T-helper 9 cell (primary cell): ENCODE measurements around the gene ZBTB26.
A peak's percentile ranks its signal among the peaks of the same experiment; 100 is the strongest.

Experiments used
- DNase-seq: peaks from one replicate; pipeline ENCODE4 v3.0.0-alpha.2; 2020
- total RNA-seq, 2 donors: gene quantifications; one replicate each; lab custom pipeline; 2026; lab: John Stamatoyannopoulos, UW

The ZBTB26 gene, protein sequence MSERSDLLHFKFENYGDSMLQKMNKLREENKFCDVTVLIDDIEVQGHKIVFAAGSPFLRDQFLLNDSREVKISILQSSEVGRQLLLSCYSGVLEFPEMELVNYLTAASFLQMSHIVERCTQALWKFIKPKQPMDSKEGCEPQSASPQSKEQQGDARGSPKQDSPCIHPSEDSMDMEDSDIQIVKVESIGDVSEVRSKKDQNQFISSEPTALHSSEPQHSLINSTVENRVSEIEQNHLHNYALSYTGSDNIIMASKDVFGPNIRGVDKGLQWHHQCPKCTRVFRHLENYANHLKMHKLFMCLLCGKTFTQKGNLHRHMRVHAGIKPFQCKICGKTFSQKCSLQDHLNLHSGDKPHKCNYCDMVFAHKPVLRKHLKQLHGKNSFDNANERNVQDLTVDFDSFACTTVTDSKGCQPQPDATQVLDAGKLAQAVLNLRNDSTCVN
- total RNA-seq = 9.4 to 12.5 reads per million in 2 donors

DNA sequence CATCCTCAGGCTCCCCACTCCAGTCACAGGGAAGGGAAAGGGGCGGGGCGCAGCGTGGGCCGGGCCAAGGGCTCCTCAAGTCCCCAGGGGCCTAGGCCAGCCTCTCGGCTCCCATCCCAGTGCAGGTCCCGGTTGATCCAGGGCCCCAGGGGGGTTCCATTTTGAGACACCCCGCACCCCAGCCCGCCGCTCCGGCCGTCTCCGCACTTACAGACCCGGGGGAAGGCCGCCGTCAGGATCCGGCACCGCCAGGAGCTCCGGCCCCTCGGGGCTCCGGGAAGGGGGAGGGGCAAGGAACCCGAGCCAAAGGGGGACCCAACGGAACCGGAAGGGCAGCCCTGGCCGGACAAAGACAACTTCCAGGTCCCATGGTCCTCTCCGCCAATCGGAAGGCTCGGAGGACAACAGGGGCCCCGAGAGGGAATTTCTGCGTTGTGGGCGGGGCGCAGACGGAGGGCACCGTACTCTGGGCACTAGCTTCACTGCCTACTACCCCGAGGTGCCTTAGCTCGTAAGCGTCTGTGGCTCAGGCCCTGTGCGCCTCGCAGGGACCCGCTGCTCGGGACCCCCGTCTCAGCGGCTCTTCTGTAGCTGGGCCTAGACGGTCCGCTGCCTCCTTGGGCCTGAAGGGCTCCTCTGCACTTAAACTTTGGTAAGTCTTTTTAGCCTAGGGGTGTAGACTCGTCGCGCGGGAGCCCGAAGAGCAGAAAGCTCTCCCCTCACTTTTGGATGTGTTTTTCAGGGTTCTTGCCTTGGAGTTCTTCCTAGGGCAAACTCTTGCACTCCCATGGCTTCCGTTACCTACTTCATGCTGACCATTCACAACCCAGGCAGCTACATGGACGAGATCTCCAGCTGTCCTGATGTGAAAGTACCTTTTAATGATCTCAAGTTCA is at the start of gene ZBTB26:
ZBTB26 (minus strand) TSS at position 287 of the 896 bp plus-strand sequence. CDS start 11,578 bp downstream, outside the sequence.
- DNase-seq = peak; percentile 82

DNA sequence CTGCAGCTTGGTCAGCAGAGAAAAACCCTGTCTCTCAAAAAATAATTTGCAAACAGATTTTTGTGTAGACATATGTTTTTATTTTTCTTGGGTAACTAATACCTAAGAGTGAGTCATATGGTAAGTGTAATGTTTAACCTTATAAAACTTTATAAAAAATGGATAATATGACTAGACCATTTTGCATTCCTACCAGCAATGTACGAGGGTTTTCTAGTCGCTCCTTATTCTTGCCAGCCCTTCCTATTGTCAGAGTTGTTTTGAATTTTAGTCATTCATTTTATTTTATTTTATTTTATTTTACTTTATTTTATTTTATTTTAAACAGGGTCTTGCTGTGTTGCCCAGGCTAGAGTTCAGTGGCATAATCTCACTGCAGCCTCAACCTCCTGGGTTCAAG is 47.3 kb upstream of the ZBTB26 start:
- no peak for DNase-seq

- DNase-seq = no peak
Observed at GRCh38 chr9:122975196-122975595, 43.9 kb upstream of the ZBTB26 start.

GRCh38 chr9:122961139-122961538 is 29.8 kb upstream of the ZBTB26 start:
- no peak for DNase-seq

DNA sequence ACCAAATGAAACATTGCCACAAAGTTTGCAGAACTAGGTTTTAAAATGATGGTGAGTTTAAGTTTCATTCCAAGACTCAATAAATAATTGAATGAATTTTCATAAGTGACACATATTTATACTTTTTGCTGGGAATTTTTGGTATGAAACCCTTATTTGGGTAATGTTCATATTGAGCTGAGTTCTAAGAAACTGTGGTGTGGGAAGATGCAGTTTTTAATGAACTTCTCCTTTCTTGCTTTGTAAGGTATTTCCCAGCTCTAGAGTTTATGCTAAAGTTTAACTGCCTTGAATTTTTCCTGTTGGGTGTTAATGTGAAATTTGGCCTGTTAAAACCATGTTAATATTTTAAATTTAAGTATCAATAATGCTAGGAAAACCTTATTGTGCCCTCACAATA is 24.6 kb upstream of the ZBTB26 start:
- DNase-seq = no peak

- DNase-seq = no peak
Observed at GRCh38 chr9:122954253-122954691, 23.0 kb upstream of the ZBTB26 start.

- DNase-seq = no peak
Observed at GRCh38 chr9:122951056-122951455, 19.7 kb upstream of the ZBTB26 start.

GRCh38 chr9:122950263-122950662 is 19.0 kb upstream of the ZBTB26 start:
- DNase-seq = no peak

DNA sequence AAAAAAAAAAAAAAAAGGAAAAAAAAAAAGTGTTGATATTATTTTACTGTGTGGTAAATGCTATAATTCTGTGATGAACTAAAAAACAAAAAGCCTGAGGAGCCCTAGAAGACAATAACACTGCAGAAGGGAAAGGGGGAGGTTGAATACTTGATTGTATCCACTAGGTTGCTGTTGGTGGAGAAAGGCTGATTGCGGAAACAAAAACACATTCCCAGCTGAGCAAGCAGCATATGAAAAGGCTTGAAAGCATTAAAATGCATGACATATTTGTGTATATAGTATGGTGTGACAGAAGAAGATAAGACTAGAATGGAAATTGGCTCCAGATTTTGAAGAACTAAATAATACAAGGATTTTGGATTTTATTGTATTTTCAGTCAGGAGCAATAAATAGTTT is 18.4 kb upstream of the ZBTB26 start:
- no peak for DNase-seq

GRCh38 chr9:122948313-122948712 is 17.0 kb upstream of the ZBTB26 start:
- DNase-seq = no peak

GRCh38 chr9:122946461-122947005 is 15.2 kb upstream of the ZBTB26 start:
- no peak for DNase-seq

- DNase-seq = no peak
Observed at GRCh38 chr9:122944960-122945888, 13.9 kb upstream of the ZBTB26 start.

DNA sequence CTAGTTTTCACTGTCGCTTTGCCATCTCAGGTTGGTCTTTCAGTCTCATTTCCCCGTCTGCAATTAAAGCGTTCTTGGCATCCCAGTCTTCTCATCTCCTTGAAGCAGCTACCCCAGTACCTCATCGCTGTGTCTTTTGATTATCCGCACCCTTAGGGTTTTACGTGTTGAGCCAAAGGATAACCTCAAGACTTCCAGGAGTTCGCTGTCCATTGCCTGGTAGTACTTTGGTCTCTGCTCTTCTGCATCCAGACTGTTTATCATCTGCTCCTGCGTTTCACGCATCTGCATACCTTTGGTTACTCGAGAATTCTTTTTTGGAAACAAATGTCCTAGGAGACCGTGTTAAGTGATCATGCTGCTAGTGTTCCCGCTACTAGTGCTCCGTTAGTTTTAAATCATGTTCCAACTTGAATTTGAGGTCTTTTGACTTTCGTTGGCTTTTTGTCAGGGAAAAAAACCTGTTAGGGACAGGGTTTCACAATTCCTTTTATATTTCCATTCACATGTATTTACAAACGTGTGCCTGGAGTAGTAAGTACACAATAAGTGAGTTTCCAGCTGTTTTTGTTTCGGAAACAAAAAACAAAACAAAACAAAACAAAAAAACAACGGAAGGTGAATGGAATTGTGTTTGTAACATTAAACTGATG is 10.4 kb upstream of the ZBTB26 start:
- no peak for DNase-seq

DNA sequence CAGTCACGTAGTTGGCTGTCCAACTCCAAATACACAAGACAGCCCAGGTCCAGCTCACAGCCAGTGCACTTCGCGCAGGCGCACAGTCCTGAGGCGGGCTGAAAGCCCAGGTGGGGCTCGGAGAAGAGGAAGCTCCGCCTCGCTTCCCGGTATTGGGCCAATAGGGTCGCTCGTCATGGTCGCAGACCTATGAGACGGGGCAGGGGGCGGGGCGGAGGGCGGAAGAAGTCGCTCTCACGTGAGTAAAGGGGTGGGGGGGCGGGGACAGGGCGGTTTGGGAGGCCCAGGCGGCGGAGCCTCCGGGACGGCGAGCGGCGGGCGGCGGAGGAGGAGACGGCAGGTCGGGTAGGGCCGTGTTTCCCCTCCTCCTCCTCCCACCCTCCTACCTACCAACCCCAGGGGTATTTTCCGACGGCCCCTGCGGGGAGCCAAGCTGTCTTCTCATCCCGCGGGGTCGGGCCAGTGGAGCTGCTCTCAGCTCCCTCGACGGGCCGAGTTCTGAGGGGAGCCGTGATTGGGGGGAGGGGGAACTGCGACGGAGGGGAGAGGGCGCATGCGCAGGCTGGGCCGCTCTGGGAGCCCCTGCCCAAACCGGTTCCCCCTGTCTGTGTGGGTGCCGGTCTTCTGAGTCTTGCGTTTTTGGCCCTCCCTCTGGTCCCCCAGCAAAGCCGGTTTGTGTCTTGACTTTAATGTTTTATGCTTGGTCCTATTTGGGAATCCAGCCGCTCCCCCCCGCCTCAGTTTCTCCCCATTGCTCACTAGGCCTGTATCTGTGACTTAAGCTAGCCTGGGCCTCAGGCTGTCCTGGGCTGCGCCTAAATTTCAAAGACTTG is 9.7 kb upstream of the ZBTB26 start, which contains the start of gene RABGAP1:
RABGAP1 (plus strand) TSS at position 272 of the 833 bp plus-strand sequence. CDS start 16,040 bp downstream, outside the sequence.
- DNase-seq = peak; percentile 98

GRCh38 chr9:122940454-122940748 is 9.1 kb upstream of the ZBTB26 start:
- DNase-seq = no peak

DNA sequence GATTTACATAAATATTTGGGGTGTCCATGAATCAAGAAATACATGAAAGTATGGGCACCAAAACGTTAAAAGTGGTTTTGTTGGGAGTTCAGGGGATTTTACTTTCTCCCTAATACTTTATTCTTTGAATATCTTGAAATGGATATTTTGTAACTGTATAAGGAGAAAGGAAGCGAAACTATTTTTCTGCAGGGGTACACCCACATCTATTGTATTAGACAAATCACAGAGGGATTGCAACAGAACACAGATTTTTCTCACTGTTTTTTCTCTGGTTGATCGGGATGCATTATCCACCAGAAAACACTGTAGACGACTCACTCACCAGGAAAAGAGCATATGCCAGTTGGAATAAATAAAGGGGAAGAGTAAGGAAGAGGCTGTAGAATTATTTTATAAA is 8.3 kb upstream of the ZBTB26 start:
- DNase-seq = no peak

- no peak for DNase-seq
Observed at GRCh38 chr9:122936883-122937282, 5.6 kb upstream of the ZBTB26 start.

GRCh38 chr9:122936464-122936863 is 5.2 kb upstream of the ZBTB26 start:
- no peak for DNase-seq

- DNase-seq = no peak
Observed at GRCh38 chr9:122930541-122931225, 629 bp downstream of the ZBTB26 start.

- DNase-seq = no peak
Observed at GRCh38 chr9:122929796-122930354, 1.4 kb downstream of the ZBTB26 start.
